Embryonic facial prominence (tissue), 1 donor: ENCODE measurements around the gene NOS3.

ENCODE experiments used
- DNase-seq: peaks from one replicate; pipeline ENCODE4 v3.0.0-alpha.2; 2016; ENCODE audit errors: extremely low spot score

The NOS3 gene

DNA sequence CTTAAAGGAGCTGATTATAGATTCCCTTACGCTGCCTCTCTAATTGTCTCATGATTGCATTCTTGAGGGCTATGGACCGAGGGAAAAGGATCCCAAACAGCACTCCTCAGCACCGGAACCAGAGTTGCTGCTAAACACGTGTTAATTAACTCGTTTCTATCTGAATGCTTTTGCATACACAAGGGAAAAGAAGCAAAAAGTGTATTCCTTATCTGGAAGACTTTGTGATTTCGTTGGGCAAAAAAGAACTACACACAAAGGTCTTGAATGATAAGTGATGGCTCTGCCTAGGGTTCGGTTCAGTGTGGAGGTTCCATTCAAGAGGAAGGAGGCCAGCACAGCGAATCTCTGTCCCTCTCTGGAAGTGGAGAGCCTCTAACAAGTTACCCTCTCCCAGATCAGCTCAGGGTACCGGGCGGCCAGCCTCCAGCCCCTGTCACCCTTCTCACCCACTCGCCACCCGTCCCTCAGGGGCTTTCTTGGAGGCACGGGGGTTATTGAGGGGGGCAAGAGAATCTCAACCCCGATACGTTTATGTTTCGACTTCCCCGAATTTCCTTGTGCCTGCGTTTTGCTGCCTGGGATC lies 68.1 kb downstream of the NOS3 start:
- peak; percentile 49 for DNase-seq

DNA sequence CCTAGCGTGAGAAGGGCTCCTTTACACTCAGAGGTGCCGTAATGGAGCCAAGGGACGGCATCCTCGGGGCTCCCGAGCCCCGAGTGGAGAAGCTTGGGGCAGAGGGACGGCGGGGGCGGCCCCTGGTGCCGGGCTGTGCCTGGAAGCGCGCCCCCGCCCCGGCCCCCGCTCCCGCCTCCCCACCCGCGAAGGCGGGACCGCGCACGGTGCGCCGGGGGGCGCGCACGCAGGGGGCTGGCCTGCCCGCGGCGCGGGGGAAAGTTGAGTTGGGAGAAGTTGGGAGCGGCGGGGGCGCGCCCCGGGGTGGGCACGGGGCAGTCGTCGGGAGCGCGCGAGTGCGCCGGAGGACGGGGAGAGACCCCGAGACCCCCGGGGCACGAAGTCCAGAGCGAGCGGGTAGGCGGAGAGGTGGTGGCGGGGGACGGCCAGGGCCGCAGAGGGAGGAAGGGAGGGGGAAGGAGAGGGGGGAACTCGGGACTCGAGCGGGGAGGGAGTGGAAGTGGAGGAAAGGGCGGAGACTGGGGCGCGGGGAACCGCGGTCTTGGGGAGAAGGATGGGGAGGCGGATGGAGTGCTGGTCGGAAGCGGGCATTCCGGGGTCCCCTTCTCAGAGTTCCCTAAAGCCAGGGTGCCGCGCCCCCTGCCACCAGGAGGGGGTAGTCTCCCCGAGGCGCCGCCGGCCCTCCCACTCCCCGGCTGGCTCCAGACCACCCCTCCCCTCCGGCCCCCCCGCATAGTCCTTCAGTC lies 68.7 kb downstream of the NOS3 start, which contains the start of gene SLC4A2:
SLC4A2 (plus strand) TSS at position 223 of the 746 bp plus-strand sequence. CDS start 2,399 bp downstream, outside the sequence.
- DNase-seq, result peak; percentile 27

DNA sequence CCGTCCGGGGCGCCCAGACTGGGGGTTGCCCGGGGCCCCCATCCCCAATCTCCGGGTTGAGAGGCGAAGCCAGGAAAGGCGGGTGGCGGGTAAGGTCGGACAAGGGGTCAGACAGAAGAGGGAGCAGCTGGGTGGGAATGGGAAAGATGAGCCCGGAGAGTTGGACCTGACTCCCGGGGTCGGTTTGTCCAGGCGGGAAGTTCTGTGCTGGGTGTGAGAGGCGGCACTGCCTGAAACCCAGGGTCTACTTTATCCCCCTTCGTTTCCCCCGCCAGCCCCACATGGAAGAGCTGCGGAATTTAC lies 69.2 kb downstream of the NOS3 start:
- DNase-seq, result no peak

DNA sequence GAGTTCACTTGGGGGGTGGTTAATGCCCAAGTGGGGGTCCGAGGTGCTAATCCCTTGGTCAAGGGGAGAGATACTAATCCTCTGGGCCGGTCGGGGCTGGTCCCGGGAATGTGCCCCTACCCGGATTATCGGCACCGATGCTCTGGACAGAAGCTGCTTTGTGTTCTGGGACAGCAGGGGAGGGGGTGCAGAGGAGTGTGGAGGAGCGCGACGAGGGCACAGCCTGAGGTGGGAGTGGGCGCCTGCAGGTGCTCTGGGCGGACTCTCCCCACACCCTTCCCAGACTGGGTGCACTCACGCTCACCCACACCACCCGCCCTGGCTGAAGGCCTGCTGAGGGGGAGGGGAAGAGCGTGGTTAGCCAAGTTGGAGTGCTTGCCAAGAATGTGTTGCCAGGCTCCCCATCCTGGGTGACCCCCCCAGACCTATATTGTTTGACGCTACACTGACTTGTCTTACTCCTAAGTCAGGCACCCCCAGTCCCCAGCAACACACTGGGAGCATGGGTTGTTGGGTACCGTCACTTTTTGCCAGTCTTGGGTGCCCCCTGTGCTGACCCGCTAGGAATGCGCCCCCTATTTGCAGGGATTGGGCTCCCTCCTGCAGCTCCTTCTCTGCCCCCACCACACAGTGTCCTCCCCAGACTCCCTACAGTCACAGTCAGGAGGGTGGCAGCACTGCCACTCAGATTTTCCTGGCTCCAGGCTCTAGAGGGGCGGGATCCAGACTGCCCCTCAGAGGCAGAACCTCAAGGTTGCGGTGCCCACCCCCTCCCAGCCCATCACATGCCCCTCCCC lies 69.8 kb downstream of the NOS3 start:
- no peak for DNase-seq

DNA sequence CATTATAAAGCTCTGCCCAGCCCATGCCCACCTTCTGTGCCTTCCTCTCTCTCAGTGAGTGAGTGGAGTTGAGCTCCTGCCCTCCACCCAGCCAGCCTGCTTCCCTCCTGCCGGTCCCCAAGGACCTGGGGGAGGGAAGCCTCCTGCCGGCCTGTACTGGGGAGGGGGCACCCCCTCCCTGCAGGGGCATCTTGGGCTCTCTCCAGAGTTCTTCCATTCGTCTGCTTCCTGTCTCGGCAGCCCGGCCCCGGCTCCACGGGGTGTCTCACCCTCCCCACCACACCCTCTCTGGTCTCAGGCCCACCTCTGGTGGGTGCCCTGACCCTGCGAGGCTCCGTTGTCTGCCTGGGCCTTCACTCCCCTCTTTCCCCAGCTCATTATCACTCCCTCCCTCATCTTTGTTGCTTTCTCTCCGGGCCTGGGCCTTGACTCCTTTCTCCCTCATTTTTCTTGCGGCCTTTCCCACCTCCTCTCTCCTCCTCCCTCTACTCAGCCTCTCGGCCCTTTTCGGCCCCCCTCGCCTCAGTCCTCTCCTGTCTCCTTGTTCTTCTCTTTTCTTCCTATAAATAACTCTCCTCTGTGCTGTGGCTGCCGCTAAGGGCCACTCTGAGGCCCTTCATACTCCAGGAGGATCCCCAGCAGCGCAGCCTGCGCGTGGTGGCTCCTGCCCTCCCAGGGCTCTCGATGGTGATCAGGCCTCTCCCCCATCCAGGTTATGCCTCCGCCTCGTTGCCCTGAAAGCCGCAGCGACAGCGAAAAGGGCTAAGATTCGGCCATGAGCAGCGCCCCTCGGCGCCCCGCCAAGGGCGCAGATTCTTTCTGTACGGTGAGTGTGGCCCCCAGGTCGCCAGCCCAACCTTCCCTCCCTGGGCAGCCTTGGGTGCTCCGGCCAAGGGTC lies 70.6 kb downstream of the NOS3 start:
- no peak for DNase-seq

DNA sequence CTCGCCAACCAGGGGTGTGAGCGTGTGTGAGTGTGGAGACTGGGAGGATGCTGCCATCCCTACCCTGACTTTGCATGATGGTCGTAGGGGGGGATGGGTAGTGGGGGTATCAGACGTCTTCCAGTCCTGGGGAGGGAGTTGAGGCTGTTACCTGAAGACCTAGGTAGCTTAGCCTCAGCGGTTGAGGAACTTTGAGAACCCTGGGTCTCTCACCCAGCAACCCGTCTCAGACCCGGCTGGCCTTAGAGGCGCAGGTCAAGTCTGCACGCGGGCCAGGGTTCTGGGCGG lies 71.2 kb downstream of the NOS3 start:
- DNase-seq, result no peak

DNA sequence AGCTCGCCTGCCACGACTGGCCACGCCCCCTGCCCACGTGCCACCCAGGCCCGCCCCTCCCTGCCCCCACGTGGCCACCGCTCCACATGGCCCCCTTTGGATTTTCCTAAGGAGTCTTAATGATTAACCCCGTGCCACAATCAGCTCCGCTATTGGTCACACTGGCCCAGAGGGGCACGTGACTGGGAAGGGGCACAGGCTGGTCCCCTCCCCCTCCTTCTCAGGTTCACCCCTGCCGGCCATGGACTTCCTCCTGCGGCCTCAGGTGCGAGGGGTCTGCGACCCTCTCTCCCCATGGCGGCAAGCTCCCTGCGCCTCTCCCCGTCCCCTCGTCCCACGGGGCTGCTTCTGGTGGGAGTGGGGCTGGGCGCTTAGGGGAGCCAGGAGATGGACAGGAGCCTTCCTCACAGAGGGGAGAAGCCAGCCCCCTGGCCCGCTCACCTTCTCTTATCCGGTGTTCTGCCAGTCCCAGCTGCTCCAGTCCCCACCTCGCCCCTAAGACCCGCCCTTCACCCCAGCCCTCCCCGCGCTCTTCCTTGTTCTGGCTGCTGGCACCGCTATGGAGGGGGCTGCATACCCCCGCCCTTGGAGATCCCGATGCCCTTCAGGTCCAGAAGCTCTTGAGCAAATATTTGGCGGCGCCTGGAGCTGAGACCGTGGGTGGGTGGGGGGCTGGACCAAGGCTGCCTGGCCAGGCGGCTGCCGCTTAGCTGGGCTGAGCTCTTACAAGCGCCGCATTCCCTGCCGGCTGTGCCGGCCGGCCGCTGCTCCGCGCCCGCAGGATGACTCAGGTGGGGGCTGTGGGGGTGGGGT lies 71.8 kb downstream of the NOS3 start:
- no peak for DNase-seq

DNA sequence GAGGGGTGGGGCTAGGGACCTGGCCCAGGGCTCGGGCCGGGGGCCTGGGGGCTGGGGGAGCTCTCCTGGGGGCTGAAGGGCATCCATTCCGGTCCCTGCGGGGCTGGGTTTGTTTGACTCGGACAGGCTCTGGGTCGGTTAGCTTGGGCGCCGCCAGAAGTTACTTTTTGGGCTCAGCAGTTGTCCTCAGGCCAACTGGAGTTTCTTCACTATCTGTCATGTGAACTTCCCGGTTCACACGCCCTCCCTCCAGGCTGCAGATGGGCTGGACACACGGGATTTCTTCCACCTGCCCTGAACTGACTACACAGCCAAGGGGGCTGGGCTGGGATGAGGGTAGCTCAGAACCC lies 72.4 kb downstream of the NOS3 start:
- DNase-seq, result no peak
